Choroid plexus epithelial cell (primary cell): ENCODE measurements around the gene CFAP54.

Experiments used
- DNase-seq: peaks from one replicate; pipeline ENCODE4 v3.0.0-alpha.2; 2010; ENCODE audit warnings: low read depth
- H3K4me3 ChIP-seq: 2 replicates; pipeline ENCODE4 v1.5.1; 2011; ENCODE audit warnings: low read depth, mild to moderate bottlenecking, control low read depth, low read length, moderate library complexity
- TF ChIP-seq, protein P1 (sequence below): conservative IDR thresholded peaks from 2 replicates; pipeline ENCODE4 v1.5.1; 2011; ENCODE audit warnings: low read depth, mild to moderate bottlenecking, control low read depth, inconsistent platforms, low read length, moderate library complexity

Gene CFAP54

DNA sequence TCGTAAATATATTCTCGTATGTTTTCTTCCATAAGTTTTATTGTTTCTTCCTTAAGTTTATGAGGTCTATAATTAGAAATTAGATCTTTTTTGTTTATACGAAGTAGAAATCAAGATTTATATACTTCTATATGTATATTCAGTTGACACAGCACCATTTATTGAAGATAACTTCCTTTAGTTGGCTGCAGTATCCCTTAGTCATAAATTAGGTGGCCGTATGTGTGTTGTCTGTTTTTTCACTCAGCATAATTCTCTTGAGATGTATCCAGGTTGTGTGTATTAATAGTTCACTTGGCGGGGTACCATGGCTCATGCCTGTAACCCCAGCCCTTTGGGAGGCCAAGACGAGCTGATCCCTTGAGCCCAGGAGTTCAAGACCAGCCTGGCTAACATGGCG is 40.5 kb downstream of the CFAP54 start:
- no peak for DNase-seq
- H3K4me3 ChIP-seq = no peak overlapping the region
- TF ChIP-seq, protein P1, sequence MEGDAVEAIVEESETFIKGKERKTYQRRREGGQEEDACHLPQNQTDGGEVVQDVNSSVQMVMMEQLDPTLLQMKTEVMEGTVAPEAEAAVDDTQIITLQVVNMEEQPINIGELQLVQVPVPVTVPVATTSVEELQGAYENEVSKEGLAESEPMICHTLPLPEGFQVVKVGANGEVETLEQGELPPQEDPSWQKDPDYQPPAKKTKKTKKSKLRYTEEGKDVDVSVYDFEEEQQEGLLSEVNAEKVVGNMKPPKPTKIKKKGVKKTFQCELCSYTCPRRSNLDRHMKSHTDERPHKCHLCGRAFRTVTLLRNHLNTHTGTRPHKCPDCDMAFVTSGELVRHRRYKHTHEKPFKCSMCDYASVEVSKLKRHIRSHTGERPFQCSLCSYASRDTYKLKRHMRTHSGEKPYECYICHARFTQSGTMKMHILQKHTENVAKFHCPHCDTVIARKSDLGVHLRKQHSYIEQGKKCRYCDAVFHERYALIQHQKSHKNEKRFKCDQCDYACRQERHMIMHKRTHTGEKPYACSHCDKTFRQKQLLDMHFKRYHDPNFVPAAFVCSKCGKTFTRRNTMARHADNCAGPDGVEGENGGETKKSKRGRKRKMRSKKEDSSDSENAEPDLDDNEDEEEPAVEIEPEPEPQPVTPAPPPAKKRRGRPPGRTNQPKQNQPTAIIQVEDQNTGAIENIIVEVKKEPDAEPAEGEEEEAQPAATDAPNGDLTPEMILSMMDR = no peak

DNA sequence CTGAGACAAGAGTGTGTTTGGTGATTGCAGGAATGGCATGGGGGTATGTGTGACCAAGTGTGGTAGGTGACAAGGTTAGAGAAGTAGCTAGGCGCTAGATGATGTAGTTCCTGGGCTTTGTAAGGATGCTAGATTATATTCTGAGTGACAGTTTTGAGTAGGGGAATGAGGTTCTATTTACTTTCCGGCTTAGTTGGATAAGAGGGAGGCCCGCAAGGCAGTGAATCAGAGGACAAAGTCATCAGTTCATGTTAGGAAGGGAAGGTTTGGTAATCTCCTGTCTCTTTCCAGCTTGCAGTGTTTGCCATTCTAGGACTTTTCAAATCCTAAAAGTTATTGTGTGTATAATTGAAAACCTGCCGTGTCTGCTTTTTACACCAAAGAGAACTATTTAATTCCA is 45.0 kb downstream of the CFAP54 start:
- DNase-seq = no peak
- no peak overlapping the region for H3K4me3 ChIP-seq
- TF ChIP-seq, protein P1 = no peak

DNA sequence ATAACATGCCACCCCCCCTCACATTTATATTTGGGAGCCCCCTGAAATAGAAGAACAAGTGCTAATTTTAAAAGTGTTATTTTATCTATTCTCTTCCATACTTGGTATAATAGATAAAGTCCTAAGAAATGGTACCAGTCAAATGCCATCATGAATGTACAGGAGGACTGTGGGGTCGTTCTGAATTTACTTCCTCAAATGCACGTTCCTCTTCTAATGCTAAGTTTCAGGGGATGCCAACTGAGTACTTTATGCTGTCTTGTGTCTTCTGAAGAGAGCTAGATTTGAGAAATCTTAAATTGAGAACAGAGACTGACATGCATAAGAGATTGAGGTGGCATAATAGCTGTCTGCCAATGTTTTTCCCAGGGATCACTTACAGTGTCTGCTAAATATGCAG is 59.0 kb downstream of the CFAP54 start:
- H3K4me3 ChIP-seq = no peak overlapping the region
- TF ChIP-seq, protein P1 = no peak
- no peak for DNase-seq

DNA sequence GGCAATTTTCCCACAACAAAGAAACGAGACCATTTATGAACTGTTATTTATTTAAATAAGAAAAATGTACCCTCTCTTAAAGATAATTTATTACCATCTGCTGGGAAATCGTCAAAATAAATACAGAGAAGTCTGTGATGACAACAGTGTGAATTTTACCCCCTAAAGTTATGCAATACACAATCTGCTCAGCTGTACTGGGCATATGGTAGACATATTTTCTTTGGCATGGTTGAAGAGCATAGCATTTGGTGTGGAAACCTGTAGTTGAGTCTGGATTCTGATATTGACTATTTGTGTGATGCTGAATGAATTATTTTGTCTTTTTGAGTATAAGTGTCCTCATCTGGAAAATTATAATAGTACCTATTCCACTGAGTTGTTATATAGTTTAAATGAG is 60.0 kb downstream of the CFAP54 start:
- DNase-seq = no peak
- H3K4me3 ChIP-seq = no peak overlapping the region
- TF ChIP-seq, protein P1 = no peak

DNA sequence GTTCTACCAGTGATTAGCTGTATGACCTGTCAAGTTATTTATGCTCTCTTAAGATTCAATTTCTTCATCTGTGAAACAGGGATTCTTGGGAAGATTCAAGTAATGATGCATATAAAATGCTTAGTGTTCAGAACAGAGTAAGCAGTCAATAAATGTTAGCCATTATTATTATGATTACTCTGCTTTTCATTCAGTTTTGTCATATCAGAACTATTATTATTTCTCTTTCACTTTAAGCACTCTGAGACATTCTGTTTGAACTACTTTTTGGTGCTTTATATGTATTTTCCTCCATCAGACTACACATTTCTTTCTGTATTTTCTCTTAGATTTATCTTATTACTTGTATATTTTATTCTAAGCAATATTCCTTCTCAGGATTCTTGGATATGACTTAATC is 81.2 kb downstream of the CFAP54 start:
- H3K4me3 ChIP-seq = no peak overlapping the region
- DNase-seq = no peak
- TF ChIP-seq, protein P1 = no peak

DNA sequence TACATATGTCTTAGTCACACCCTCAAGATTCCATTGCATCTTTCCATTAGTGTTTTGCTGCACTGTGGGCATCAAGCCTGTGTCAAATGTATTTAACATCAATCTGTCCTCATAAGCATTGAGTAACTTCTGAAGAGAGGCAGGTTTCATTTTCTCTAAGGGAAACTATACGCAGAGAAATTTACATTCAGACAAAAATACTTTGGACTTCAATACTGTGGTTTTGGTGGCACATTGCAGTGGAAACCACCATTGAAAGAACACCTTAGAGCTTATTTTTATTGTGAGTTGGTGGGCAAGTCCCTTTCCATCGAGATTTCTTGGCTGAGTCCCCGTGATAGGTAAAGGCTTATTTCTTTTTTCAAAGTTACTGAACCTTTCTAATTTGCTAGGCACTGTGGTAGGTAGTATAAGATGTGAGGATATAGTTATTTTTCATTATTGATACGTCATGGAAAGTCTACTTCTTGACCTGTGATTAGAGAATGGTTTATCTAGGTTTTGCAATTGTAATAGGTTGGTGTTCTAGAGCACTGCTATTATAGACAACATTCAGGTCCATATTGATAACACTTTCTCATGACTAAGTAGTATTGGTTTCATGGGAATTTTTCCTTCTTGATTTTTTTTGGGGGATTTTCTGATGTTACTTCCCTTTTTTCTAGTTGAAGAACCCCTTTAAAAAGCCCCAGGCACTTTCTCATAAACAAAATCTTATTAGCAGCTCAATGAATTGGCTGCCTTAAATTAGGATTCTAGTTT is 81.9 kb downstream of the CFAP54 start:
- H3K4me3 ChIP-seq = no peak overlapping the region
- TF ChIP-seq, protein P1 = no peak
- DNase-seq = no peak

DNA sequence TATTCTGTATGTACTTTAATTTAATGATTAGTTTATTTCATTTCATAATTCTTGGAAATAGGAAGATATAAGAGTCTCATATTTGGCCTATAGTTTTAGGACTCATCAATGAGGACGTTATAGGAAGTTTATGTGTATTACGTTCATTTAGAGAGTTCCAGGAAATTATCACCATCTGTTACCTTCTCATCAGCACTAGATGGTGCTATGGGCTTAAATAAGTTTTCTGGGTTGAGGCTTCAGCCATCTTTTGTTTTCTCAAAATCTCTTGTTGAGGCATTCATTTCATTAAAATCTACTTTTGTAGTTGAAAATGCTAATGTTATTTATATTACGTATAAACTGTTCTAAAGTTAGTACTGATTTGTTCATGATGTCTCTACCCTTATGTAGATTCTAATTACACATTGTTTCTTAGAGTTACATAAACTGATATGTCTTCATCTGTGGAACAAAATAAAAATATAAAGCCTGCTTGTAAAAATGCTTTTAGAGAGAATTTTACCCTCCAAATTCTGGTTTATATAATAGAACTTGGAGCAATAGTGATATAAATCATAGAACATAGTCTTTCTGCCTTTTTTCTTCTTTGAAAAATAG is 89.2 kb downstream of the CFAP54 start:
- DNase-seq = peak; percentile 77
- TF ChIP-seq, protein P1 = peak; percentile 62
- H3K4me3 ChIP-seq = no peak overlapping the region
